GM12801 (cell line): Measurements from ENCODE around the gene HIBCH.

Source experiments
- CTCF ChIP-seq: IDR thresholded peaks from one replicate; pipeline ENCODE4 v1.5.1; 2011; ENCODE audit warnings: control low read depth; ENCODE audit not compliant: insufficient read length; ENCODE audit errors: extremely low read depth

HIBCH gene

DNA sequence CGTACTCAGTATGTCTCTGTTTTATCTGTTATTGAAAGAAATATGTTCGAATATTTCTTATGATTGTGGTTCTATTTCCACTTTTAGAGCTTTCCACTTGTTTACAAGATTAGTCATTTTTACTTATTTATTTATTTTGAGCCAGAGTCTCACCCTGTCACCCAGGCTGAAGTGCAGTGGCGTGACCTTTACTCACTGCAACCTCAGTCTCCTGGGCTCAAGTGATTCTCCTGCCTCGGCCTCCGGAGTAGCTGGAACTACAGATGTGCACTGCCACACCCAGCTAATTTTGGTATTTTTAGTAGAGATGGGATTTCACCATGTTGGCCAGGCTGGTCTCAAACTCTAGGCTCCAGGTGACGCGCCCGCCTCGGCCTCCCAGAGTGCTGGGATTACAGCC lies 53.3 kb downstream of the HIBCH start:
- no peak for TF ChIP-seq CTCF

- no peak for TF ChIP-seq CTCF
Observed at GRCh38 chr2:190261851-190262250, 57.8 kb downstream of the HIBCH start.

GRCh38 chr2:190256087-190256486 lies 63.5 kb downstream of the HIBCH start:
- no peak for TF ChIP-seq CTCF

DNA sequence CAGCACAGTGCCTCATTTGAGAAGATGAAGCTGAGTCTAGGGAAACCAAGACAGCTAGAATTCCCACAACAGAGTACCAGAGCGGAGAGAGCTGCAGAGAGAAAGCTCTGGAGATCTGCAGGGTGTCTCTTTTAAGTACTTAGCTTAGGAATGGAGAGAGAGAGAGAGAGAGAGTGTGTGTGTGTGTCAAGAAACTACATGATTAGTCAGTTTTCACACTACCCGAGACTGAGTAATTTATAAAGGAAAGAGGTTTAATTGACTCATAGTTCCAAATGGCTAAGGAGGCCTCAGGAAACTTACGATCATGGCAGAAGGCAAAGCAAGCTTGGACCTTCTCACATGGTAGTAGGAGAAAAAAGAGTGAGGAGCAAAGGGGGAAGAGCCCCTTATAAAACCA lies 64.0 kb downstream of the HIBCH start:
- TF ChIP-seq CTCF, result no peak

DNA sequence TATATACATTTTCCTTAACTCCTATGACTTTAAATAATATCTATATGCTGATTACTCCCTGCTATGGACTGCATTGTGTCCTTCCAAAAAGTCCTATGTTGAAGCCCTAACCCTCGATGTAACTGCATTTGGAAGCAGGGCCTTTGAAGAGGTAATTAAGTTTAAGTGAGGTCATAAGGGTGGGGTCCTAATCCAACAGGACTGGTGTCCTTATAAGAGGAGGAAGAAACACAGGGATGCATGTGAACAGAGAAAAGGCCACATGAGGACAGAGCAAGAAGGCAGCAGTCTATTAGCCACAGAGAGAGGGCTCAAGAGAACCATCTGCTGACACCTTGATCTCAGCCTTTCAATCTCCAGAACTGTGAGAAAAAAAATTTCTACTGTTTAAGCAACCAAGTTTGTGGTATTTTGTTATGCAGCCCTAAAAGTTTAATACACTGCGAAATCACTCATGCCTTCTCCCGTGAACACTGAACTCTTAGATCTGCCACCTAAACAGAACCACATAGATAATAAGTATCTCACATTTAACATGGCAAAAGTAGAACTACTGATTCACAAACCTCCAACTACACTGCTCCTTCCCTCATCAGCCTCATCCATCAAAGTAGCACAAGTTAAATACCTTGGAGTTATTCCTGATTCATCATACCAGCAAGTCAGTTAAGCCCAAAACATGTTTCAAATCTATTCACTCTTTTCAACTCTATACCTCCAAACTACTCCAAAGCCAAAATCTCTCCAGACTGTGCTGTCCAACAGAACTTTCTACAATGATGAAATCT lies 65.4 kb downstream of the HIBCH start:
- TF ChIP-seq CTCF, result no peak

- TF ChIP-seq CTCF, result no peak
Observed at GRCh38 chr2:190250421-190250820, 69.2 kb downstream of the HIBCH start.

GRCh38 chr2:190235551-190236075 lies 84.0 kb downstream of the HIBCH start:
- TF ChIP-seq CTCF, result no peak
